A549 (cell line): Measurements from ENCODE around the gene EIF4E2. TPM values are rescaled to one million over a fixed set of nuclear protein-coding genes. Genes with fewer than 3 reads are reported as not detected.

ENCODE experiments used
- ATAC-seq, 2 experiments: fragments of 200-7000 bp in 1 of 2; fragments of >200 bp in 1 of 2; cut with Nextera tagmentation in 1 of 2; cut with Tn5 transposase in 1 of 2; 3 replicates each; pipeline versions ENCODE4 v1.8.0 to v1.9.1; 2018 to 2020; ENCODE audit warnings: mild to moderate bottlenecking in 1 of 2, moderate library complexity in 1 of 2
- CTCF ChIA-PET: fragments of 300-600 bp; sonication (Branson Sonifier 250); formaldehyde crosslinking; extraction: SDS; loops from one replicate; lab custom pipeline; 2021; ENCODE audit warnings: antibody characterized with exemption, inconsistent platforms; lab: Yijun Ruan, JAX
- POLR2A ChIA-PET: fragments of 350-600 bp; formaldehyde crosslinking; extraction: SDS; loops from one replicate; lab custom pipeline; 2021; ENCODE audit warnings: antibody characterized with exemption, inconsistent platforms; lab: Yijun Ruan, JAX
- DNase-seq, 2 experiments: peaks; one replicate each; pipeline versions ENCODE4 v3.0.0 to v3.0.0-alpha.2; 2011 to 2016; ENCODE audit warnings: low read depth in 1 of 2, low spot score in 1 of 2
- FAIRE-seq: peaks from 2 replicates; lab custom pipeline; 2011; peaks lifted over from hg19 to GRCh38; lab: Jason Lieb, UNC
- H3K27ac ChIP-seq, 2 experiments: fragments of >200 bp; sonication (Bioruptor Twin); formaldehyde crosslinking; 3 replicates each; pipeline ENCODE4 v1.5.1; 2016 to 2017
- H3K4me1 ChIP-seq: fragments of >200 bp; sonication (Bioruptor Twin); formaldehyde crosslinking; 3 replicates; pipeline ENCODE4 v1.6.1; 2016
- H3K4me2 ChIP-seq: fragments of >200 bp; sonication (Bioruptor Twin); formaldehyde crosslinking; 3 replicates; pipeline ENCODE4 v1.6.1; 2016
- H3K4me3 ChIP-seq: fragments of >200 bp; sonication (Bioruptor Twin); formaldehyde crosslinking; 3 replicates; pipeline ENCODE4 v1.5.1; 2016
- H3K9me3 ChIP-seq: fragments of >200 bp; sonication (Bioruptor Twin); formaldehyde crosslinking; 3 replicates; pipeline ENCODE4 v1.6.1; 2016
- CBX2 ChIP-seq: fragments of 200-600 bp; sonication (generic); IDR thresholded peaks from 2 replicates; pipeline ENCODE4 v1.6.1; 2016; ENCODE audit warnings: low read depth, mild to moderate bottlenecking, borderline replicate concordance
- CBX8 ChIP-seq: fragments of 200-600 bp; sonication (generic); IDR thresholded peaks from 2 replicates; pipeline ENCODE4 v1.6.1; 2016
- CEBPB ChIP-seq, 2 experiments: fragments of >200 bp in 1 of 2; sonication (Bioruptor Twin) in 1 of 2; formaldehyde crosslinking in 1 of 2; IDR thresholded peaks; 2 replicates each; pipeline ENCODE4 v1.6.1; 2012 to 2016
- CHD2 ChIP-seq: fragments of 150-350 bp; IDR thresholded peaks from 2 replicates; pipeline ENCODE4 v1.6.1; 2014; ENCODE audit warnings: low read length; ENCODE audit not compliant: partially characterized antibody
- CHD4 ChIP-seq: fragments of 200-600 bp; sonication (generic); IDR thresholded peaks from 2 replicates; pipeline ENCODE4 v1.6.1; 2016; ENCODE audit warnings: antibody characterized with exemption, mild to moderate bottlenecking, borderline replicate concordance
- CTCF ChIP-seq: fragments of >200 bp; sonication (Bioruptor Twin); formaldehyde crosslinking; IDR thresholded peaks from 3 replicates; pipeline ENCODE4 v1.5.1; 2016
- E2F6 ChIP-seq: IDR thresholded peaks from 2 replicates; pipeline ENCODE4 v1.6.1; 2012; ENCODE audit warnings: low read depth, borderline replicate concordance
- ESRRA ChIP-seq: fragments of 150-350 bp; IDR thresholded peaks from 2 replicates; pipeline ENCODE4 v1.6.1; 2014; ENCODE audit warnings: mild to moderate bottlenecking, low read length, borderline replicate concordance
- HES2 ChIP-seq: fragments of >200 bp; sonication (Bioruptor Twin); formaldehyde crosslinking; IDR thresholded peaks from 2 replicates; pipeline ENCODE4 v1.6.1; 2016
- JUNB ChIP-seq: fragments of >200 bp; sonication (Bioruptor Twin); formaldehyde crosslinking; IDR thresholded peaks from 2 replicates; pipeline ENCODE4 v1.6.1; 2016
- MAFK ChIP-seq: fragments of 450-650 bp; IDR thresholded peaks from 2 replicates; pipeline ENCODE4 v1.6.1; 2014; ENCODE audit not compliant: partially characterized antibody
- MAZ ChIP-seq: fragments of 150-350 bp; IDR thresholded peaks from 2 replicates; pipeline ENCODE4 v1.6.1; 2014; ENCODE audit warnings: antibody characterized with exemption, low read depth, low read length, borderline replicate concordance
- MYC ChIP-seq: IDR thresholded peaks from 2 replicates; pipeline ENCODE4 v1.6.1; 2012; ENCODE audit warnings: mild to moderate bottlenecking, inconsistent platforms, low read length, improper control_type of control experiment, borderline replicate concordance
- NFE2L2 ChIP-seq: fragments of 150-350 bp; conservative IDR thresholded peaks from 2 replicates; pipeline ENCODE4 v1.6.1; 2014; ENCODE audit warnings: low read length
- NR3C1 ChIP-seq: fragments of >200 bp; sonication (Bioruptor Twin); formaldehyde crosslinking; IDR thresholded peaks from 3 replicates; pipeline ENCODE4 v1.6.1; 2017
- PBX3 ChIP-seq: IDR thresholded peaks from 2 replicates; pipeline ENCODE4 v1.6.1; 2012
- POLR2A ChIP-seq: IDR thresholded peaks from 2 replicates; pipeline ENCODE4 v1.6.1; 2012; ENCODE audit warnings: mild to moderate bottlenecking, low read length
- POLR2AphosphoS2 ChIP-seq: conservative IDR thresholded peaks from 2 replicates; pipeline ENCODE4 v1.6.1; 2012; ENCODE audit warnings: low read length, improper control_type of control experiment, inconsistent platforms
- REST ChIP-seq: fragments of 200-600 bp; sonication (generic); IDR thresholded peaks from 2 replicates; pipeline ENCODE4 v1.6.1; 2016; ENCODE audit warnings: antibody characterized with exemption, mild to moderate bottlenecking, moderate library complexity
- RFX5 ChIP-seq: fragments of 450-650 bp; IDR thresholded peaks from 2 replicates; pipeline ENCODE4 v1.7.1; 2014; ENCODE audit warnings: antibody characterized with exemption, mild to moderate bottlenecking, moderate library complexity
- TFCP2L1 ChIP-seq: fragments of 250-450 bp; sonication (Bioruptor Pico); IDR thresholded peaks from 2 replicates; pipeline ENCODE4 v1.5.0; 2021; ENCODE audit warnings: mild to moderate bottlenecking
- WGBS: methylation state at CpG from one replicate; pipeline ENCODE4 v1.1.6; 2017; ENCODE audit errors: missing lambda C conversion rate; 5-methylcytosine and 5-hydroxymethylcytosine counted together
- polyA plus RNA-seq, 4 experiments: library from polyadenylated mRNA; depleted of rRNA in 3 of 4; stranded (reverse); fragments of >200 nt; fragmentation: RNase III in 1 of 4; extraction: RNeasy Plus Mini Kit Qiagen cat#74134 plus additional on column Dnase treatment in 1 of 4; gene quantifications; 2 replicates in 3 of 4; 3 replicates in 1 of 4; pipeline ENCODE4 v1.2.3, GENCODE V29; 2011 to 2017

EIF4E2 gene
- polyA plus RNA-seq, 2 of the 4 experiments (the other 2 are of a cell fraction) = 49.1 to 177 TPM

GRCh38 chr2:232538671-232539070 is 11.8 kb upstream of the EIF4E2 start:
- Histone ChIP-seq H3K27ac (no peak overlapping the region), H3K4me2 (no peak overlapping the region), H3K9me3 (no peaks in the 10 kb centered on the region)
- ATAC-seq = no peak
- no peak for DNase-seq
- WGBS = 38% methylated on average over 1 of the region's 4 CpGs
- CTCF ChIA-PET = interaction anchor here (0.6 to 1.7 kb wide), 4 partner anchors 9 to 283 kb away, joined by 3 to 4 read pairs (median 3); no protein-coding TSS in a partner anchor
- no peak for TF ChIP-seq JUNB
- no peak for TF ChIP-seq NR3C1
- TF ChIP-seq, all 56 proteins: peak for 0
- POLR2A ChIA-PET = no interaction called here
- no peak for FAIRE-seq
- H3K4me1 ChIP-seq = no peaks in the 10 kb centered on the region
- H3K4me3 ChIP-seq = no peak overlapping the region

- FAIRE-seq = no peak
- Histone ChIP-seq H3K4me3 (no peak within 1 kb of the TSS), H3K27ac (no peak within 1 kb of the TSS), H3K9me3 (no peaks in the 10 kb centered on the region), H3K4me1 (no peaks in the 10 kb centered on the region), H3K4me2 (no peak within 1 kb of the TSS)
- POLR2A ChIA-PET = no interaction called here
- no peak for DNase-seq
- WGBS = 85% methylated on average over 16 of the region's 23 CpGs
- ATAC-seq = 0 out of 6 replicates have a peak, but pooled peaks of 1 of the 2 experiments have one; percentile 3
- CTCF ChIA-PET = interaction anchor here (1.7 kb wide), 1 partner anchor 17 kb away, joined by 4 read pairs; no protein-coding TSS in a partner anchor
- TF ChIP-seq CTCF (no peak), TFCP2L1 (CRISPR knock-in tag) (no peak), ESRRA (no peak), MYC (no peak), CHD4 (no peak), MAZ (no peak), CBX2 (no peak), PBX3 (no peak)
Measured at GRCh38 chr2:232539298-232540231, 10.9 kb upstream of the EIF4E2 start, which contains the start of gene CHRNG. TSS of gene CHRNG (plus strand) at chr2:232539692. CDS start at chr2:232539748, 56 bp downstream.

- DNase-seq (no peak), FAIRE-seq (no peak), ATAC-seq (no peak)
- no peaks in the 10 kb centered on the region for H3K9me3 ChIP-seq
- H3K4me1 ChIP-seq = no peaks in the 10 kb centered on the region
- no peak overlapping the region for H3K27ac ChIP-seq
- ChIA-PET POLR2A (no interaction called here), CTCF (interaction anchor here (1.7 kb wide), 1 partner anchor 18 kb away, joined by 4 read pairs; no protein-coding TSS in a partner anchor)
- no peak overlapping the region for H3K4me2 ChIP-seq
- H3K4me3 ChIP-seq = no peak overlapping the region
- WGBS = 93% methylated on average over 8 of the region's 17 CpGs
- TF ChIP-seq NR3C1 (no peak), POLR2A (no peak), MAFK (no peak), HES2 (no peak), ESRRA (no peak), CBX8 (no peak), CEBPB (IDR thresholded peaks at IDR 0.05) (no peak), CTCF (no peak), REST (no peak), E2F6 (no peak), POLR2AphosphoS2 (no peak), NFE2L2 (no peak), RFX5 (no peak), CHD2 (no peak)
Measured at GRCh38 chr2:232540441-232541041, 9.9 kb upstream of the EIF4E2 start.
